Measurements from ENCODE around the gene TFF1.

- TF ChIP-seq CTCF (conservative IDR thresholded peaks at IDR 0.05; ENCODE audit: low read depth, low read length) (no peak), MAFK (IDR thresholded peaks at IDR 0.05; ENCODE audit: low read depth, low read length) (no peak), RAD21 (IDR thresholded peaks at IDR 0.05; ENCODE audit: low read length) (no peak), SMC3 (IDR thresholded peaks at IDR 0.05; ENCODE audit: low read depth, low read length) (no peak), FOS (IDR thresholded peaks at IDR 0.05; ENCODE audit: low read depth, low read length) (no peak)
Measured at GRCh38 chr21:42406866-42407265, 40.5 kb upstream of the TFF1 start.
